OCI-LY1 (cell line): Measurements from ENCODE around the gene PDZD2.
"Not testable (repeated sequence)": the region's sequence is repeated elsewhere in the genome, so short reads cannot be mapped to it uniquely, and the experiment has no call there.

ENCODE experiments used
- H2AFZ ChIP-seq: fragments of 200-600 bp; sonication (generic), shearing (Covaris generic); 2 replicates; pipeline ENCODE4 v1.6.0; 2014; ENCODE audit warnings: antibody characterized with exemption, mild to moderate bottlenecking, low read length
- H3F3A ChIP-seq: fragments of 200-600 bp; sonication (generic), shearing (Covaris generic); 2 replicates; pipeline ENCODE4 v1.6.0; 2014; ENCODE audit warnings: mild to moderate bottlenecking, antibody characterized with exemption, low read length, moderate library complexity; ENCODE audit not compliant: insufficient read depth
- H3K27ac ChIP-seq: fragments of 200-600 bp; sonication (generic); 2 replicates; pipeline ENCODE4 v1.5.1; 2014; ENCODE audit warnings: low read length, mixed run types, mild to moderate bottlenecking, low read depth; ENCODE audit not compliant: poor library complexity, severe bottlenecking
- H3K27me3 ChIP-seq: fragments of 200-600 bp; sonication (generic); 2 replicates; pipeline ENCODE4 v1.6.0; 2014; ENCODE audit warnings: antibody characterized with exemption, mild to moderate bottlenecking, low read length, moderate library complexity; ENCODE audit not compliant: insufficient read depth
- H3K36me3 ChIP-seq: fragments of 200-600 bp; sonication (generic); 2 replicates; pipeline ENCODE4 v1.6.1; 2014; ENCODE audit warnings: mild to moderate bottlenecking, antibody characterized with exemption, low read length, moderate library complexity, mixed read lengths; ENCODE audit not compliant: insufficient read depth
- H3K4me1 ChIP-seq: fragments of 200-600 bp; sonication (generic); 2 replicates; pipeline ENCODE4 v1.5.1; 2014; ENCODE audit warnings: mild to moderate bottlenecking, low read length, moderate library complexity; ENCODE audit not compliant: insufficient read depth, severe bottlenecking
- H3K4me2 ChIP-seq: fragments of 200-600 bp; sonication (generic), shearing (Covaris generic); 2 replicates; pipeline ENCODE4 v1.6.1; 2014; ENCODE audit warnings: low read length
- H3K4me3 ChIP-seq: fragments of 200-600 bp; sonication (generic); 2 replicates; pipeline ENCODE4 v1.5.1; 2014; ENCODE audit warnings: low read length, low read depth, mild to moderate bottlenecking, mixed read lengths; ENCODE audit not compliant: poor library complexity, severe bottlenecking
- H3K79me2 ChIP-seq: fragments of 200-600 bp; shearing (Covaris generic); 2 replicates; pipeline ENCODE4 v1.6.1; 2016; ENCODE audit warnings: mixed run types, low read length, mixed read lengths; ENCODE audit not compliant: insufficient read depth
- H3K9ac ChIP-seq: fragments of 200-600 bp; sonication (generic), shearing (Covaris generic); 2 replicates; pipeline ENCODE4 v1.6.1; 2014; ENCODE audit warnings: mild to moderate bottlenecking, low read length, mixed read lengths
- H3K9me2 ChIP-seq: fragments of 200-600 bp; sonication (generic), shearing (Covaris generic); 2 replicates; pipeline ENCODE4 v1.6.1; 2014; ENCODE audit warnings: low read depth, mild to moderate bottlenecking, low read length, mixed read lengths
- H3K9me3 ChIP-seq: fragments of 200-600 bp; shearing (Covaris generic); 2 replicates; pipeline ENCODE4 v1.6.1; 2014; ENCODE audit warnings: low read length, mixed read lengths
- H4K20me1 ChIP-seq: fragments of 200-600 bp; sonication (generic), shearing (Covaris generic); 2 replicates; pipeline ENCODE4 v1.6.0; 2016; ENCODE audit warnings: mild to moderate bottlenecking, low read length; ENCODE audit not compliant: insufficient read depth
- CTCF ChIP-seq: fragments of 200-600 bp; sonication (generic), shearing (Covaris generic); IDR thresholded peaks from 2 replicates; pipeline ENCODE4 v1.5.1; 2017; ENCODE audit warnings: mild to moderate bottlenecking, antibody characterized with exemption, low read length, moderate library complexity, mixed read lengths
- EZH2 ChIP-seq: fragments of 200-600 bp; sonication (generic), shearing (Covaris generic); IDR thresholded peaks from 2 replicates; pipeline ENCODE4 v1.8.0; 2017; ENCODE audit warnings: borderline replicate concordance, mixed run types, mild to moderate bottlenecking, antibody characterized with exemption, low read length, moderate library complexity, mixed read lengths

Gene PDZD2

GRCh38 chr5:32030686-32031085 is 391.8 kb downstream of the PDZD2 start:
- H3K27ac ChIP-seq: no peak overlapping the region
- H3K36me3 ChIP-seq: no peaks in the 10 kb centered on the region
- H3K4me3 ChIP-seq: no peak overlapping the region
- no peaks in the 10 kb centered on the region for H3K9me3 ChIP-seq
- no peaks in the 10 kb centered on the region for H3F3A ChIP-seq
- peaks cover 48% of the 10 kb centered on the region for H3K4me1 ChIP-seq
- no peaks in the 10 kb centered on the region for H4K20me1 ChIP-seq
- H3K27me3 ChIP-seq: no peaks in the 10 kb centered on the region
- H3K4me2 ChIP-seq: no peak overlapping the region
- no peak for TF ChIP-seq CTCF
- TF ChIP-seq EZH2: no peak
- no peak overlapping the region for H3K9ac ChIP-seq
- no peaks in the 10 kb centered on the region for H3K79me2 ChIP-seq
- H2AFZ ChIP-seq: no peak overlapping the region
- no peaks in the 10 kb centered on the region for H3K9me2 ChIP-seq

GRCh38 chr5:32031089-32031488 is 392.2 kb downstream of the PDZD2 start:
- Histone ChIP-seq H3K4me1 (peaks cover 48% of the 10 kb centered on the region), H3K9ac (no peak overlapping the region), H2AFZ (no peak overlapping the region)

GRCh38 chr5:32038523-32038922 is 399.6 kb downstream of the PDZD2 start:
- Histone ChIP-seq H3K79me2 (no peaks in the 10 kb centered on the region), H3K4me3 (no peak overlapping the region), H2AFZ (no peak overlapping the region), H3K36me3 (peaks cover 37% of the 10 kb centered on the region), H3K4me2 (no peak overlapping the region), H3K4me1 (peaks cover 2% of the 10 kb centered on the region), H3K27me3 (no peaks in the 10 kb centered on the region), H3K9me2 (no peaks in the 10 kb centered on the region), H3F3A (no peaks in the 10 kb centered on the region), H3K27ac (no peak overlapping the region), H4K20me1 (no peaks in the 10 kb centered on the region), H3K9ac (no peak overlapping the region), H3K9me3 (no peaks in the 10 kb centered on the region)
- TF ChIP-seq EZH2: no peak
- TF ChIP-seq CTCF: no peak

More at GRCh38 chr5:32031089-32031488, 392.2 kb downstream of the PDZD2 start:
- Histone ChIP-seq H3K36me3 (no peaks in the 10 kb centered on the region), H3K4me2 (no peak overlapping the region), H3K4me3 (no peak overlapping the region), H3K27me3 (no peaks in the 10 kb centered on the region), H3K79me2 (no peaks in the 10 kb centered on the region), H3K9me3 (no peaks in the 10 kb centered on the region), H3K27ac (no peak overlapping the region), H3K9me2 (no peaks in the 10 kb centered on the region), H4K20me1 (no peaks in the 10 kb centered on the region), H3F3A (no peaks in the 10 kb centered on the region)
- TF ChIP-seq EZH2: no peak
- TF ChIP-seq CTCF: no peak

- H3K9ac ChIP-seq, H3K27ac ChIP-seq, H3K4me2 ChIP-seq, H2AFZ ChIP-seq, H3K4me3 ChIP-seq, H3K9me2 ChIP-seq, H3K79me2 ChIP-seq, H4K20me1 ChIP-seq, H3K4me1 ChIP-seq, H3K9me3 ChIP-seq, H3K27me3 ChIP-seq, H3F3A ChIP-seq: not testable (repeated sequence)
- H3K36me3 ChIP-seq: peaks cover 39% of the 10 kb centered on the region
These were observed 400.2 kb downstream of the PDZD2 start for GRCh38 chr5:32039133-32039532.

GRCh38 chr5:32039601-32040000 is 400.7 kb downstream of the PDZD2 start:
- not testable (repeated sequence) for H3K4me3 ChIP-seq, H3K79me2 ChIP-seq, H3K4me2 ChIP-seq, H4K20me1 ChIP-seq, H3K9ac ChIP-seq, H3K27me3 ChIP-seq, H2AFZ ChIP-seq, H3K9me2 ChIP-seq, H3F3A ChIP-seq, H3K4me1 ChIP-seq, H3K27ac ChIP-seq, H3K9me3 ChIP-seq
- H3K36me3 ChIP-seq: peaks cover 39% of the 10 kb centered on the region
